Kidney (tissue), 14 donors: ENCODE data around the gene NPPA. TPM values are rescaled to one million over a fixed set of nuclear protein-coding genes. Genes with fewer than 3 reads are reported as not detected.

ENCODE experiments used
- DNase-seq, 5 donors: peaks; one replicate each; pipeline ENCODE4 v3.0.0-alpha.2; 2013 to 2020
- FAIRE-seq: peaks from 2 replicates; lab custom pipeline; 2012; peaks lifted over from hg19 to GRCh38; lab: Jason Lieb, UNC
- H3K27ac ChIP-seq, 2 donors: one replicate each; pipeline ENCODE4 v1.7.0; 2013; ENCODE audit warnings: low read depth in 2 of 2, low read length in 2 of 2, inconsistent platforms in 1 of 2
- H3K27me3 ChIP-seq: one replicate; pipeline ENCODE4 v1.7.1; 2013; ENCODE audit warnings: low read length, inconsistent platforms; ENCODE audit not compliant: control insufficient read depth, insufficient read depth
- H3K36me3 ChIP-seq, 3 donors: one replicate each; pipeline versions ENCODE4 v1.7.0 to v1.7.1; 2013; ENCODE audit warnings: low read length in 3 of 3, control low read depth in 1 of 3, inconsistent platforms in 1 of 3; ENCODE audit not compliant: insufficient read depth in 3 of 3, control insufficient read depth in 2 of 3
- H3K4me1 ChIP-seq, 3 donors: one replicate each; pipeline versions ENCODE4 v1.7.0 to v1.7.1; 2013; ENCODE audit warnings: low read length in 3 of 3, inconsistent platforms in 1 of 3, low read depth in 1 of 3; ENCODE audit not compliant: control insufficient read depth in 2 of 3, insufficient read depth in 2 of 3
- H3K4me3 ChIP-seq, 3 donors: one replicate each; pipeline versions ENCODE4 v1.7.0 to v1.8.1; 2013; ENCODE audit warnings: low read length in 3 of 3, control low read depth in 1 of 3, inconsistent platforms in 1 of 3
- H3K9ac ChIP-seq, 3 donors: one replicate each; pipeline versions ENCODE4 v1.7.0 to v1.7.1; 2013; ENCODE audit warnings: low read length in 3 of 3, control low read depth in 1 of 3, inconsistent platforms in 1 of 3
- H3K9me3 ChIP-seq, 3 donors: one replicate each; pipeline versions ENCODE4 v1.7.0 to v1.7.1; 2013; ENCODE audit warnings: low read length in 3 of 3, control low read depth in 1 of 3, inconsistent platforms in 1 of 3; ENCODE audit not compliant: control insufficient read depth in 2 of 3, insufficient read depth in 1 of 3
- CTCF ChIP-seq: IDR thresholded peaks from 3 replicates; pipeline ENCODE4 v1.5.1; 2012; ENCODE audit warnings: mild to moderate bottlenecking, moderate library complexity, borderline replicate concordance; ENCODE audit not compliant: insufficient read depth; ENCODE audit errors: extremely low read depth
- intact Hi-C: fragments of 100-400 bp; cut with DNase I; formaldehyde crosslinking; loops from one replicate; pipeline ENCODE4 v1.11.1; 2022
- polyA plus RNA-seq: library from polyadenylated mRNA; stranded (reverse); fragments of 350-450 nt; fragmentation: Illumina TruSeq; extraction: RNeasy Lipid Tissue Mini Kit (QIAGEN cat#74804); gene quantifications from one replicate; pipeline ENCODE4 v1.2.3, GENCODE V29; 2014; ENCODE audit warnings: low read depth, low replicate concordance; ENCODE audit not compliant: insufficient read depth
- total RNA-seq: library from RNA; stranded (reverse); fragmentation: NEBNext Ultra II Directional; extraction: Animal tissue kit (Norgen Biotek cat#: 25700); gene quantifications from one replicate; pipeline ENCODE4 v1.2.1, GENCODE V29; 2021
- donor health status: control.
- donor health status: control.
- donor health status: control.
- donor health status: control.
- donor health status: control.
- donor health status: DM: yes; HTN: yes; CAD: no.
- donor health status: Normal renal cell carcinoma (clear cell type).

NPPA gene
- total and polyA plus RNA-seq, 2 donors from 2014 or later: 0.50 TPM; not detected in 1

GRCh38 chr1:11836955-11837766 lies 10.4 kb downstream of the NPPA start:
- intact Hi-C loops: loop anchor here (5.0 kb wide), 1 partner anchor 55 kb away; no protein-coding TSS in a partner anchor
- peak in 1 of 5 donors; percentile 62 for DNase-seq
- Histone ChIP-seq H3K27ac (no peak overlapping the region), H3K4me3 (no peak overlapping the region), H3K4me1 (no peaks in the 10 kb centered on the region), H3K36me3 (peaks cover 18 to 76% (median 67%) of the 10 kb centered on the region in 3 donors), H3K9ac (no peak overlapping the region), H3K9me3 (no peaks in the 10 kb centered on the region), H3K27me3 (no peaks in the 10 kb centered on the region)
- TF ChIP-seq CTCF: no peak
- no peak for FAIRE-seq

GRCh38 chr1:11835441-11836225 lies 11.9 kb downstream of the NPPA start:
- FAIRE-seq: no peak
- intact Hi-C loops: loop anchor here (5.0 kb wide), 1 partner anchor 57 kb away; no protein-coding TSS in a partner anchor
- Histone ChIP-seq H3K4me1 (no peaks in the 10 kb centered on the region), H3K4me3 (no peak overlapping the region), H3K9ac (no peak overlapping the region), H3K27ac (no peak overlapping the region), H3K9me3 (no peaks in the 10 kb centered on the region), H3K36me3 (peaks cover 15 to 63% (median 55%) of the 10 kb centered on the region in 3 donors), H3K27me3 (no peaks in the 10 kb centered on the region)
- DNase-seq: peak in 1 of 5 donors; percentile 56
- no peak for TF ChIP-seq CTCF

- Histone ChIP-seq H3K9ac (no peak overlapping the region), H3K27ac (no peak overlapping the region), H3K4me1 (no peaks in the 10 kb centered on the region), H3K27me3 (no peaks in the 10 kb centered on the region), H3K36me3 (peaks cover 11 to 62% (median 53%) of the 10 kb centered on the region in 3 donors), H3K4me3 (no peak overlapping the region), H3K9me3 (no peaks in the 10 kb centered on the region)
- DNase-seq (no peak), FAIRE-seq (no peak)
- TF ChIP-seq CTCF: no peak
- intact Hi-C loops: no loop called here
These were observed 13.7 kb downstream of the NPPA start for GRCh38 chr1:11833900-11834299.
